ENCODE measurements around the gene CD274. TPM values are rescaled to one million over a fixed set of nuclear protein-coding genes. Genes with fewer than 3 reads are reported as not detected.

Gene CD274
- total and polyA plus RNA-seq, 7 donors: 0.69 to 4.6 (median 2.5) TPM

- Histone ChIP-seq H3K9me3 (no peaks in the 10 kb centered on the region), H3K4me1 (peaks cover 44% of the 10 kb centered on the region), H3K4me3 (no peak overlapping the region), H3K27ac (peak overlapping the region; percentile 5), H3K36me3 (ENCODE audit: insufficient read depth in 1 of 2, low read depth in 1 of 2) (no peaks in the 10 kb centered on the region), H3K27me3 (ENCODE audit: insufficient read depth in 3 of 3, low read length in 2 of 3) (no peaks in the 10 kb centered on the region)
- ATAC-seq: no peak
- TF ChIP-seq CTCF (IDR thresholded peaks at IDR 0.05): no peak
- DNase-seq: no peak
- 33 to 53% (median 37%) methylated on average over 4 of the region's 4 CpGs for WGBS, 3 donors
- intact Hi-C loops (cut with DNase I): loop anchor here in 1 of 2 donors (10.0 kb wide), 1 partner anchor 60 kb away; no protein-coding TSS in a partner anchor
Observed at GRCh38 chr9:5515261-5515650, 64.9 kb downstream of the CD274 start.

GRCh38 chr9:5516453-5517220, 66.3 kb downstream of the CD274 start:
- H3K27ac ChIP-seq: peak overlapping the region; percentile 69

GRCh38 chr9:5518171-5518936, 68.0 kb downstream of the CD274 start:
- DNase-seq (peak in 1 of 2 donors; percentile 74), ATAC-seq (peak; percentile 88 to 97 (median 96))
- Histone ChIP-seq H3K27ac (peak overlapping the region; percentile 69), H3K27me3 (ENCODE audit: insufficient read depth in 3 of 3, low read length in 2 of 3) (no peaks in the 10 kb centered on the region), H3K4me1 (peaks cover 30% of the 10 kb centered on the region), H3K36me3 (ENCODE audit: insufficient read depth in 1 of 2, low read depth in 1 of 2) (no peaks in the 10 kb centered on the region), H3K4me3 (no peak overlapping the region), H3K9me3 (no peaks in the 10 kb centered on the region)
- intact Hi-C loops (cut with DNase I): loop anchor here in 1 of 2 donors (10.0 kb wide), 1 partner anchor 56 kb away; no protein-coding TSS in a partner anchor
- no peak for TF ChIP-seq CTCF (IDR thresholded peaks at IDR 0.05)
- 2 to 9% (median 4%) methylated on average over 2 of the region's 2 CpGs for WGBS, 3 donors

More at GRCh38 chr9:5516453-5517220, 66.3 kb downstream of the CD274 start:
- H3K36me3 ChIP-seq (ENCODE audit: insufficient read depth in 1 of 2, low read depth in 1 of 2): no peaks in the 10 kb centered on the region
- no peaks in the 10 kb centered on the region for H3K9me3 ChIP-seq
- no peak for TF ChIP-seq CTCF (IDR thresholded peaks at IDR 0.05)
- H3K4me3 ChIP-seq: no peak overlapping the region
- intact Hi-C loops (cut with DNase I): loop anchor here in 1 of 2 donors (10.0 kb wide), 1 partner anchor 58 kb away; no protein-coding TSS in a partner anchor
- ATAC-seq: peak in 1 of 4 donors; percentile 31
- WGBS, 3 donors: 78 to 93% (median 78%) methylated on average over 10 of the region's 10 CpGs
- H3K4me1 ChIP-seq: peaks cover 38% of the 10 kb centered on the region
- no peaks in the 10 kb centered on the region for H3K27me3 ChIP-seq (ENCODE audit: insufficient read depth in 3 of 3, low read length in 2 of 3)
- DNase-seq: no peak

DNA sequence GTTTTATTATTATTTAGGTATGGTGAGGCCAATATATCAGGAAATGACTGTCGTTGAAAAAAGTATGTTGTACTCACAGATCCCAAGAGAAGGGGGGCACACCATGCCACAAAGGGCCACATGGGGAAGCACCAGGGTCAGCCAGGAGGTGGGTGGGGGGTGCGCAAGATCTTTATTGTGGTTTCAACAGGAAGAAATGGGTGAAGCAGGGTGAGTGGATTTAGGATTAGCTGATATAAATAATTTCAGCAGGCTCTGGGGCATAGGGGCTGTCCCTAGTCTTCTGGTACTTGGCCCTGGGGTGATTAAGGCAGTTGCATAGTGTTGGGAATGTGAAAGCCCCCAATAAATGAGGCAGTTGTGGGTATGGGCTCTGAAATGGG, 68.6 kb downstream of the CD274 start:
- WGBS, 3 donors: 60 to 83% (median 72%) methylated on average over 2 of the region's 2 CpGs
- no peaks in the 10 kb centered on the region for H3K36me3 ChIP-seq (ENCODE audit: insufficient read depth in 1 of 2, low read depth in 1 of 2)
- H3K9me3 ChIP-seq: no peaks in the 10 kb centered on the region
- peak overlapping the region; percentile 69 for H3K27ac ChIP-seq
- H3K27me3 ChIP-seq (ENCODE audit: insufficient read depth in 3 of 3, low read length in 2 of 3): no peaks in the 10 kb centered on the region
- no peak for ATAC-seq
- no peak for TF ChIP-seq CTCF (IDR thresholded peaks at IDR 0.05)
- no peak for DNase-seq
- H3K4me1 ChIP-seq: peaks cover 27% of the 10 kb centered on the region
- H3K4me3 ChIP-seq: no peak overlapping the region
- intact Hi-C loops (cut with DNase I): loop anchor here in 1 of 2 donors (10.0 kb wide), 1 partner anchor 56 kb away; no protein-coding TSS in a partner anchor

Other genes starting within 250 kb of the CD274 start
- not detected for gene INSL4, start 219.1 kb upstream of the CD274 start, total RNA-seq
- under 1 TPM in 2 of 3 donors, not detected in 1; 0.01 to 0.04 TPM for gene INSL4, start 219.1 kb upstream of the CD274 start, polyA plus RNA-seq
- gene RLN2, start 145.8 kb upstream of the CD274 start, total RNA-seq: not detected
- gene RLN2, start 145.8 kb upstream of the CD274 start, polyA plus RNA-seq: under 1 TPM in 1 of 3 donors, not detected in 2; 0.17 TPM
- under 1 TPM in 1 of 4 donors, not detected in 3; 0.29 TPM for gene RLN1, start 110.7 kb upstream of the CD274 start, total RNA-seq
- gene RLN1, start 110.7 kb upstream of the CD274 start, polyA plus RNA-seq: under 1 TPM in 2 of 3 donors, not detected in 1; 0.06 to 0.20 TPM
- gene PLGRKT, start 12.6 kb upstream of the CD274 start, total RNA-seq: 10 to 100 TPM; 21.4 to 32.2 (median 26.8) TPM
- 10 to 100 TPM; 25.0 to 50.4 (median 25.5) TPM for gene PLGRKT, start 12.6 kb upstream of the CD274 start, polyA plus RNA-seq
- 1 to 10 TPM in 1 of 4 donors, under 1 TPM in 3; 0.50 to 1.3 (median 0.86) TPM for gene PDCD1LG2, start 60.0 kb downstream of the CD274 start, total RNA-seq
- gene PDCD1LG2, start 60.0 kb downstream of the CD274 start, polyA plus RNA-seq: under 1 TPM; 0.29 to 0.62 (median 0.38) TPM
- gene RIC1, start 178.6 kb downstream of the CD274 start, total RNA-seq: 10 to 100 TPM; 10.9 to 28.6 (median 13.8) TPM
- 10 to 100 TPM in 1 of 3 donors, 1 to 10 TPM in 2; 6.8 to 18.7 (median 8.8) TPM for gene RIC1, start 178.6 kb downstream of the CD274 start, polyA plus RNA-seq

Measured in psoas muscle (tissue), 8 donors.